Endothelial cell of umbilical vein (primary cell): ENCODE measurements around the gene AMIGO1. TPM values are rescaled to one million over a fixed set of nuclear protein-coding genes. Genes with fewer than 3 reads are reported as not detected.

Source experiments
- BruUV-seq: library from RNA; stranded (reverse); fragments of 400-500 nt; replicated peaks from 2 replicates; lab custom pipeline; 2021; lab: Mats Ljungman, UMichigan
- CTCF ChIA-PET: fragments of 300-600, 350-600 bp; sonication (Branson Sonifier 250); formaldehyde crosslinking; loops from one replicate; lab custom pipeline; 2021; ENCODE audit warnings: antibody characterized with exemption, inconsistent platforms; lab: Charles Lee
- POLR2A ChIA-PET: fragments of 300-600, 350-600 bp; sonication (Branson Sonifier 250); formaldehyde crosslinking; loops from one replicate; lab custom pipeline; 2021; ENCODE audit warnings: antibody characterized with exemption, inconsistent platforms; lab: Charles Lee
- DNase-seq: peaks from one replicate; pipeline ENCODE4 v3.0.0-alpha.2; 2011; ENCODE audit warnings: low read depth, low spot score
- FAIRE-seq: peaks from 2 replicates; lab custom pipeline; 2011; peaks lifted over from hg19 to GRCh38; lab: Jason Lieb, UNC
- H2AFZ ChIP-seq: 2 replicates; pipeline ENCODE4 v1.6.0; 2012; ENCODE audit warnings: low read depth, low read length, control low read depth, inconsistent platforms
- H3K27ac ChIP-seq: 2 replicates; pipeline ENCODE4 v1.5.1; 2011; ENCODE audit warnings: low read depth, mild to moderate bottlenecking, control low read depth, low read length, moderate library complexity; ENCODE audit not compliant: insufficient read depth
- H3K27me3 ChIP-seq, 2 experiments: 2 replicates each; pipeline versions ENCODE4 v1.6.0 to v1.6.1; 2011; ENCODE audit warnings: low read length in 2 of 2, mixed read lengths in 1 of 2; ENCODE audit not compliant: control insufficient read depth in 2 of 2, insufficient read depth in 2 of 2
- H3K36me3 ChIP-seq, 2 experiments: 2 replicates in 1 of 2; 3 replicates in 1 of 2; pipeline ENCODE4 v1.5.1; 2011; ENCODE audit warnings: low read length in 2 of 2, mild to moderate bottlenecking in 1 of 2, moderate library complexity in 1 of 2; ENCODE audit not compliant: control insufficient read depth in 2 of 2, insufficient read depth in 2 of 2; ENCODE audit errors: extremely low read depth in 1 of 2
- H3K4me1 ChIP-seq: 3 replicates; pipeline ENCODE4 v1.5.1; 2011; ENCODE audit warnings: mild to moderate bottlenecking, low read length; ENCODE audit not compliant: control insufficient read depth, insufficient read depth; ENCODE audit errors: extremely low read depth
- H3K4me2 ChIP-seq: 2 replicates; pipeline ENCODE4 v1.6.1; 2011; ENCODE audit warnings: low read length, control low read depth, mixed read lengths; ENCODE audit not compliant: insufficient read depth
- H3K4me3 ChIP-seq, 3 experiments: fragments of 200-600 bp in 1 of 3; sonication (generic), shearing (Covaris generic) in 1 of 3; replicated peaks in 1 of 3; 2 replicates each; pipeline ENCODE4 v1.5.1; 2011 to 2016; ENCODE audit warnings: control low read depth in 3 of 3, low read length in 3 of 3, mild to moderate bottlenecking in 2 of 3, inconsistent platforms in 1 of 3, low read depth in 1 of 3, moderate library complexity in 1 of 3; ENCODE audit not compliant: insufficient read depth in 1 of 3
- H3K79me2 ChIP-seq: 2 replicates; pipeline ENCODE4 v1.6.0; 2012; ENCODE audit warnings: low read length, inconsistent platforms; ENCODE audit not compliant: control insufficient read depth, insufficient read depth
- H3K9ac ChIP-seq: replicated peaks from 2 replicates; pipeline ENCODE3; 2011; ENCODE audit warnings: low read length, control low read depth; ENCODE audit not compliant: insufficient read depth; ENCODE audit errors: extremely low read depth
- H3K9me1 ChIP-seq: replicated peaks from 3 replicates; pipeline ENCODE4 v1.6.0; 2011; ENCODE audit warnings: mild to moderate bottlenecking, low read length; ENCODE audit not compliant: control insufficient read depth, insufficient read depth; ENCODE audit errors: extremely low read depth
- H3K9me3 ChIP-seq: replicated peaks from 2 replicates; pipeline ENCODE4 v1.5.1; 2012; ENCODE audit warnings: low read length, inconsistent platforms; ENCODE audit not compliant: control insufficient read depth, insufficient read depth
- H4K20me1 ChIP-seq: replicated peaks from 2 replicates; pipeline ENCODE3; 2011; ENCODE audit warnings: mild to moderate bottlenecking, low read length; ENCODE audit not compliant: control insufficient read depth, insufficient read depth; ENCODE audit errors: extremely low read depth
- GATA2 ChIP-seq: IDR thresholded peaks from 2 replicates; pipeline ENCODE4 v1.7.0; 2011; ENCODE audit warnings: low read depth, mild to moderate bottlenecking, moderate library complexity, mixed read lengths, low read length; ENCODE audit not compliant: insufficient read length, insufficient read depth
- JUN ChIP-seq: IDR thresholded peaks from 2 replicates; pipeline ENCODE4 v1.6.1; 2011; ENCODE audit warnings: borderline replicate concordance, low read depth; ENCODE audit not compliant: insufficient read length, insufficient read depth
- MYC ChIP-seq: IDR thresholded peaks from one replicate; pipeline ENCODE4 v1.6.1; 2011; ENCODE audit warnings: mild to moderate bottlenecking, low read depth, low read length
- POLR2A ChIP-seq: IDR thresholded peaks from 2 replicates; pipeline ENCODE4 v1.6.1; 2012; ENCODE audit warnings: low read depth, mild to moderate bottlenecking, control low read depth, low read length
- POLR2AphosphoS5 ChIP-seq: IDR thresholded peaks from 2 replicates; pipeline ENCODE4 v1.6.1; 2012; ENCODE audit warnings: low read depth, mild to moderate bottlenecking, control low read depth, low read length, moderate library complexity; ENCODE audit not compliant: insufficient read depth
- dilution Hi-C: fragments of 300-500 bp; cut with MboI; formaldehyde crosslinking; loops from one replicate; pipeline ENCODE4 v1.15.0; 2019; ENCODE audit warnings: low sequenced_read_pairs; ENCODE audit not compliant: extremely low pct_ligation_motif_present
- intact Hi-C: fragments of 100-400 bp; cut with micrococcal nuclease; formaldehyde crosslinking; loops from one replicate; pipeline ENCODE4 v1.10.0; 2022
- polyA plus RNA-seq, 4 experiments: library from polyadenylated mRNA; depleted of rRNA in 3 of 4; stranded (reverse) in 3 of 4; unstranded in 1 of 4; fragments of >200 nt; gene quantifications; 2 replicates each; pipeline versions ENCODE4 v1.2.1 to v1.2.3, GENCODE V29; 2011 to 2012; ENCODE audit warnings: missing spikeins in 1 of 4
- total RNA-seq: library from RNA; stranded (reverse); gene quantifications from 2 replicates; pipeline ENCODE4 v1.2.3, GENCODE V29; 2021
- TF ChIP-seq, protein P1 (sequence below): IDR thresholded peaks from 2 replicates; pipeline ENCODE4 v1.6.1; 2011; ENCODE audit not compliant: insufficient read depth, insufficient read length
- TF ChIP-seq, protein P2 (sequence below), 2 donors: IDR thresholded peaks; 1 replicate in 1 of 2; 2 replicates in 1 of 2; pipeline ENCODE4 v1.5.1; 2011; ENCODE audit warnings: low read length in 2 of 2, mild to moderate bottlenecking in 2 of 2, moderate library complexity in 2 of 2, control low read depth in 1 of 2, inconsistent platforms in 1 of 2, low read depth in 1 of 2; ENCODE audit not compliant: insufficient read depth in 1 of 2; ENCODE audit errors: extremely low read depth in 1 of 2

The AMIGO1 gene
- total and polyA plus RNA-seq, 2 donors (not counting 3 experiments of a cell fraction or from before 2014, with no cell fraction given): 0.80 to 0.88 TPM

GRCh38 chr1:109557520-109557919, 48.0 kb upstream of the AMIGO1 start:
- ChIA-PET POLR2A (no interaction called here), CTCF (interaction anchor here (1.6 kb wide), 1 partner anchor 11 kb away, joined by 4 read pairs; no protein-coding TSS in a partner anchor)
- Histone ChIP-seq H3K9me3 (no peaks in the 10 kb centered on the region), H4K20me1 (peaks cover 24% of the 10 kb centered on the region), H3K36me3 (no peaks in the 10 kb centered on the region), H3K9ac (no peak overlapping the region), H3K4me2 (no peak overlapping the region), H3K27ac (no peak overlapping the region), H3K27me3 (no peaks in the 10 kb centered on the region), H3K4me1 (no peaks in the 10 kb centered on the region), H3K4me3 (no peak overlapping the region), H3K9me1 (no peaks in the 10 kb centered on the region), H2AFZ (no peak overlapping the region), H3K79me2 (peaks cover 100% of the 10 kb centered on the region)
- intact Hi-C loops: no loop called here
- TF ChIP-seq POLR2AphosphoS5 (no peak), MYC (no peak), GATA2 (no peak), POLR2A (no peak), JUN (no peak)
- TF ChIP-seq, protein P1, sequence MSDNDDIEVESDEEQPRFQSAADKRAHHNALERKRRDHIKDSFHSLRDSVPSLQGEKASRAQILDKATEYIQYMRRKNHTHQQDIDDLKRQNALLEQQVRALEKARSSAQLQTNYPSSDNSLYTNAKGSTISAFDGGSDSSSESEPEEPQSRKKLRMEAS: no peak
- TF ChIP-seq, protein P2, sequence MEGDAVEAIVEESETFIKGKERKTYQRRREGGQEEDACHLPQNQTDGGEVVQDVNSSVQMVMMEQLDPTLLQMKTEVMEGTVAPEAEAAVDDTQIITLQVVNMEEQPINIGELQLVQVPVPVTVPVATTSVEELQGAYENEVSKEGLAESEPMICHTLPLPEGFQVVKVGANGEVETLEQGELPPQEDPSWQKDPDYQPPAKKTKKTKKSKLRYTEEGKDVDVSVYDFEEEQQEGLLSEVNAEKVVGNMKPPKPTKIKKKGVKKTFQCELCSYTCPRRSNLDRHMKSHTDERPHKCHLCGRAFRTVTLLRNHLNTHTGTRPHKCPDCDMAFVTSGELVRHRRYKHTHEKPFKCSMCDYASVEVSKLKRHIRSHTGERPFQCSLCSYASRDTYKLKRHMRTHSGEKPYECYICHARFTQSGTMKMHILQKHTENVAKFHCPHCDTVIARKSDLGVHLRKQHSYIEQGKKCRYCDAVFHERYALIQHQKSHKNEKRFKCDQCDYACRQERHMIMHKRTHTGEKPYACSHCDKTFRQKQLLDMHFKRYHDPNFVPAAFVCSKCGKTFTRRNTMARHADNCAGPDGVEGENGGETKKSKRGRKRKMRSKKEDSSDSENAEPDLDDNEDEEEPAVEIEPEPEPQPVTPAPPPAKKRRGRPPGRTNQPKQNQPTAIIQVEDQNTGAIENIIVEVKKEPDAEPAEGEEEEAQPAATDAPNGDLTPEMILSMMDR (IDR thresholded peaks at IDR 0.05; ENCODE audit: extremely low read depth in 1 of 2, insufficient read depth in 1 of 2, low read depth in 1 of 2, low read length in 2 of 2): no peak
- DNase-seq: no peak
- dilution Hi-C loops: no loop called here
- no TSS peak for BruUV-seq
- FAIRE-seq: no peak
